Hepatocyte (in vitro differentiated cells): ENCODE measurements around the gene KCNA2.

Source experiments
- EZH2 ChIP-seq: fragments of 200-600 bp; sonication (generic); IDR thresholded peaks from 2 replicates; pipeline ENCODE4 v1.6.1; 2016; ENCODE audit warnings: antibody characterized with exemption, mild to moderate bottlenecking, borderline replicate concordance
- TF ChIP-seq, protein P1 (sequence below): fragments of 200-600 bp; sonication (generic); IDR thresholded peaks from 2 replicates; pipeline ENCODE4 v1.5.1; 2016; ENCODE audit warnings: antibody characterized with exemption, mild to moderate bottlenecking; ENCODE audit not compliant: poor library complexity

- TF ChIP-seq, protein P1, sequence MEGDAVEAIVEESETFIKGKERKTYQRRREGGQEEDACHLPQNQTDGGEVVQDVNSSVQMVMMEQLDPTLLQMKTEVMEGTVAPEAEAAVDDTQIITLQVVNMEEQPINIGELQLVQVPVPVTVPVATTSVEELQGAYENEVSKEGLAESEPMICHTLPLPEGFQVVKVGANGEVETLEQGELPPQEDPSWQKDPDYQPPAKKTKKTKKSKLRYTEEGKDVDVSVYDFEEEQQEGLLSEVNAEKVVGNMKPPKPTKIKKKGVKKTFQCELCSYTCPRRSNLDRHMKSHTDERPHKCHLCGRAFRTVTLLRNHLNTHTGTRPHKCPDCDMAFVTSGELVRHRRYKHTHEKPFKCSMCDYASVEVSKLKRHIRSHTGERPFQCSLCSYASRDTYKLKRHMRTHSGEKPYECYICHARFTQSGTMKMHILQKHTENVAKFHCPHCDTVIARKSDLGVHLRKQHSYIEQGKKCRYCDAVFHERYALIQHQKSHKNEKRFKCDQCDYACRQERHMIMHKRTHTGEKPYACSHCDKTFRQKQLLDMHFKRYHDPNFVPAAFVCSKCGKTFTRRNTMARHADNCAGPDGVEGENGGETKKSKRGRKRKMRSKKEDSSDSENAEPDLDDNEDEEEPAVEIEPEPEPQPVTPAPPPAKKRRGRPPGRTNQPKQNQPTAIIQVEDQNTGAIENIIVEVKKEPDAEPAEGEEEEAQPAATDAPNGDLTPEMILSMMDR: no peak
- TF ChIP-seq EZH2: no peak
Measured at GRCh38 chr1:110596312-110596711, 9.8 kb downstream of the KCNA2 start.
